Bronchial epithelial cell (primary cell): ENCODE results near the gene MTHFD1. TPM values are rescaled to one million over a fixed set of nuclear protein-coding genes. Genes with fewer than 3 reads are reported as not detected.
A peak's percentile ranks its signal among the peaks of the same experiment; 100 is the strongest.

Experiments
- DNase-seq: peaks from one replicate; pipeline ENCODE4 v3.0.0-alpha.2; 2010; ENCODE audit warnings: low read depth
- FAIRE-seq: peaks from 2 replicates; lab custom pipeline; 2011; peaks lifted over from hg19 to GRCh38; lab: Jason Lieb, UNC
- H3K27me3 ChIP-seq: 2 replicates; pipeline ENCODE4 v1.5.1; 2011; ENCODE audit warnings: low read length; ENCODE audit not compliant: control insufficient read depth, insufficient read depth
- H3K36me3 ChIP-seq: 2 replicates; pipeline ENCODE4 v1.5.1; 2011; ENCODE audit warnings: low read length; ENCODE audit not compliant: control insufficient read depth, insufficient read depth
- H3K4me3 ChIP-seq: 2 replicates; pipeline ENCODE4 v1.5.1; 2011; ENCODE audit warnings: mild to moderate bottlenecking, low read depth, low read length, control low read depth
- CTCF ChIP-seq: IDR thresholded peaks from 2 replicates; pipeline ENCODE4 v1.5.1; 2011; ENCODE audit warnings: mild to moderate bottlenecking, moderate library complexity, low read length, control low read depth, inconsistent platforms; ENCODE audit not compliant: insufficient read depth, severe bottlenecking
- total RNA-seq: library from RNA; depleted of rRNA; stranded (reverse); fragments of >200 nt; gene quantifications from 2 replicates; pipeline ENCODE4 v1.2.1, GENCODE V29; 2014

Gene MTHFD1
- total RNA-seq, 1 donor from 2014 or later = 35.5 TPM

- no peaks in the 10 kb centered on the region for H3K27me3 ChIP-seq
- FAIRE-seq = no peak
Measured at GRCh38 chr14:64463195-64463594, 75.0 kb downstream of the MTHFD1 start.

GRCh38 chr14:64463873-64464272 lies 75.7 kb downstream of the MTHFD1 start:
- FAIRE-seq (no peak), DNase-seq (no peak)
- TF ChIP-seq CTCF = no peak
- H3K36me3 ChIP-seq = peaks cover 1% of the 10 kb centered on the region
- H3K4me3 ChIP-seq = no peak overlapping the region
- no peaks in the 10 kb centered on the region for H3K27me3 ChIP-seq

More at GRCh38 chr14:64463195-64463594, 75.0 kb downstream of the MTHFD1 start:
- TF ChIP-seq CTCF = no peak
- Histone ChIP-seq H3K4me3 (no peak overlapping the region), H3K36me3 (peaks cover 1% of the 10 kb centered on the region)
- DNase-seq = no peak

- Histone ChIP-seq H3K4me3 (peak overlapping the region; percentile 51), H3K36me3 (no peaks in the 10 kb centered on the region), H3K27me3 (no peaks in the 10 kb centered on the region)
- TF ChIP-seq CTCF = no peak
- DNase-seq (no peak), FAIRE-seq (no peak)
Measured at GRCh38 chr14:64464651-64465050, 76.5 kb downstream of the MTHFD1 start.

GRCh38 chr14:64465191-64465822 lies 77.2 kb downstream of the MTHFD1 start, which contains the start of gene AKAP5:
TSS of gene AKAP5 (plus strand) at chr14:64465499. CDS start at chr14:64468395, 2,896 bp downstream.
- H3K4me3 ChIP-seq = peak within 1 kb of the TSS; percentile 51
- DNase-seq (peak; percentile 8), FAIRE-seq (no peak)
- no peaks in the 10 kb centered on the region for H3K36me3 ChIP-seq
- TF ChIP-seq CTCF = no peak
- H3K27me3 ChIP-seq = no peaks in the 10 kb centered on the region

GRCh38 chr14:64465831-64466554 lies 77.8 kb downstream of the MTHFD1 start:
- FAIRE-seq (no peak), DNase-seq (peak; percentile 26)
- no peaks in the 10 kb centered on the region for H3K36me3 ChIP-seq
- peak overlapping the region; percentile 51 for H3K4me3 ChIP-seq
- no peaks in the 10 kb centered on the region for H3K27me3 ChIP-seq
- TF ChIP-seq CTCF = no peak
